Activated B cell treated with CpG ODN at 0.5 μM for 24 hours (primary cell): ENCODE results near the gene MBOAT7. TPM values are rescaled to one million over a fixed set of nuclear protein-coding genes. Genes with fewer than 3 reads are reported as not detected.
"Not testable (repeated sequence)": the region's sequence is repeated elsewhere in the genome, so short reads cannot be mapped to it uniquely, and the experiment has no call there.

Source experiments
- ATAC-seq: fragments of 200-7000 bp; cut with Tn5 transposase; one replicate; pipeline ENCODE4 v1.10.0; 2021; ENCODE audit warnings: low read depth, mild to moderate bottlenecking, moderate library complexity
- CTCF ChIA-PET: fragments of 350-600 bp; sonication (Branson Sonifier 250); formaldehyde crosslinking; loops from one replicate; lab custom pipeline; 2021; ENCODE audit warnings: antibody characterized with exemption; lab: Charles Lee
- POLR2A ChIA-PET: fragments of 350-600 bp; sonication (Branson Sonifier 250); formaldehyde crosslinking; loops from one replicate; lab custom pipeline; 2021; ENCODE audit warnings: antibody characterized with exemption; lab: Charles Lee
- DNase-seq: peaks from one replicate; pipeline ENCODE4 v3.0.0; 2022
- H3K27ac Mint-ChIP-seq: one replicate; pipeline ENCODE4 v1.8.0; 2020; ENCODE audit warnings: mixed read lengths
- H3K27me3 Mint-ChIP-seq: one replicate; pipeline ENCODE4 v1.8.0; 2021; ENCODE audit warnings: mixed read lengths
- H3K36me3 Mint-ChIP-seq: one replicate; pipeline ENCODE4 v1.8.0; 2021; ENCODE audit warnings: low read depth, mixed read lengths
- H3K4me1 Mint-ChIP-seq: one replicate; pipeline ENCODE4 v1.8.0; 2021; ENCODE audit warnings: mixed read lengths
- H3K4me3 Mint-ChIP-seq: one replicate; pipeline ENCODE4 v1.8.0; 2020; ENCODE audit warnings: mild to moderate bottlenecking, mixed read lengths
- H3K9me3 Mint-ChIP-seq: one replicate; pipeline ENCODE4 v1.8.0; 2020; ENCODE audit warnings: mixed read lengths
- intact Hi-C: fragments of 100-400 bp; cut with micrococcal nuclease; formaldehyde crosslinking; loops from one replicate; pipeline ENCODE4 v1.15.1; 2024
- total RNA-seq: library from RNA; stranded (reverse); gene quantifications from 2 replicates; pipeline ENCODE4 v1.2.3, GENCODE V29; 2022
- TF ChIP-seq, protein P1 (sequence below): fragments of 200-600 bp; IDR thresholded peaks from one replicate; pipeline ENCODE4 v1.8.0; 2022; ENCODE audit warnings: antibody characterized with exemption, mild to moderate bottlenecking

MBOAT7 gene
- total RNA-seq, 1 donor from 2014 or later = 21.4 TPM

DNA sequence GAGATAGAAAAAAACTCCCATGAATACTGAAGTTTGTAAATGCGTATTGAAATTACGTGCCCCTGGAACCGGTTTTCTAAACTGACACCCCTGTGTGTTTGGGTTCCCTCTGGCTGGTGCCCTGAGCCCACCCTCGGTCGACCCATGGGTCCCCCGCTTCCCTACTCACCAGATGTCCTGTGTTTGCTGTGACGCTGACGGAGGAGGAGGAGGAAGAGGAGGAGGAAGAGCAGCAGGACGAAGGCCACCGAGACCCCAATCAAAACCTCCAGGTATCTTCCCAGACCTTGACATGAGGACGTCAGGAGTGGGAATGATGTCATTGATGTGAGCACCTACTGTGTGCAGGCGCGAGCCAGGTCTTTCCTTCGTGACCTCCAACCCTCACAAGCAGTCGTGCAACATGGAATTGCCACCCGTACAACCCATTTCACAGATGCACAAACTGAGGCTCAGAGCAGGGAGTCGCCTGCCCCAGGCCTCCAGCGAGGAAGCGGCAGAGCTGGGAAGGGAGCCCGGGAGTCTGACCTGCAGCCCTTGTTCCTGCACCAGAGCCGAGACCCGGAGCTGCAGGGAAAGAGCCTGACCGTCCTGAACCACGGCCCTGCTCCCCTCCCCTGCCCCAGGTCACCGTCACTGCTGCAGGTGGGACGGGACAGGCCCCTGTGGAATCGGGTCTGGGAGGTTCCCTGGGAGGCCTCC, 29.7 kb upstream of the MBOAT7 start:
- Mint-ChIP-seq H3K9me3 (no peaks in the 10 kb centered on the region), H3K27ac (no peak overlapping the region), H3K4me1 (peaks cover 2% of the 10 kb centered on the region), H3K27me3 (peaks cover 12% of the 10 kb centered on the region), H3K4me3 (no peak overlapping the region), H3K36me3 (peaks cover 12% of the 10 kb centered on the region)
- ChIA-PET POLR2A (no interaction called here), CTCF (no interaction called here)
- TF ChIP-seq, protein P1, sequence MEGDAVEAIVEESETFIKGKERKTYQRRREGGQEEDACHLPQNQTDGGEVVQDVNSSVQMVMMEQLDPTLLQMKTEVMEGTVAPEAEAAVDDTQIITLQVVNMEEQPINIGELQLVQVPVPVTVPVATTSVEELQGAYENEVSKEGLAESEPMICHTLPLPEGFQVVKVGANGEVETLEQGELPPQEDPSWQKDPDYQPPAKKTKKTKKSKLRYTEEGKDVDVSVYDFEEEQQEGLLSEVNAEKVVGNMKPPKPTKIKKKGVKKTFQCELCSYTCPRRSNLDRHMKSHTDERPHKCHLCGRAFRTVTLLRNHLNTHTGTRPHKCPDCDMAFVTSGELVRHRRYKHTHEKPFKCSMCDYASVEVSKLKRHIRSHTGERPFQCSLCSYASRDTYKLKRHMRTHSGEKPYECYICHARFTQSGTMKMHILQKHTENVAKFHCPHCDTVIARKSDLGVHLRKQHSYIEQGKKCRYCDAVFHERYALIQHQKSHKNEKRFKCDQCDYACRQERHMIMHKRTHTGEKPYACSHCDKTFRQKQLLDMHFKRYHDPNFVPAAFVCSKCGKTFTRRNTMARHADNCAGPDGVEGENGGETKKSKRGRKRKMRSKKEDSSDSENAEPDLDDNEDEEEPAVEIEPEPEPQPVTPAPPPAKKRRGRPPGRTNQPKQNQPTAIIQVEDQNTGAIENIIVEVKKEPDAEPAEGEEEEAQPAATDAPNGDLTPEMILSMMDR = no peak
- intact Hi-C loops = loop anchor here (5.0 kb wide), 1 partner anchor 448 kb away; no protein-coding TSS in a partner anchor
- ATAC-seq = no peak
- no peak for DNase-seq

DNA sequence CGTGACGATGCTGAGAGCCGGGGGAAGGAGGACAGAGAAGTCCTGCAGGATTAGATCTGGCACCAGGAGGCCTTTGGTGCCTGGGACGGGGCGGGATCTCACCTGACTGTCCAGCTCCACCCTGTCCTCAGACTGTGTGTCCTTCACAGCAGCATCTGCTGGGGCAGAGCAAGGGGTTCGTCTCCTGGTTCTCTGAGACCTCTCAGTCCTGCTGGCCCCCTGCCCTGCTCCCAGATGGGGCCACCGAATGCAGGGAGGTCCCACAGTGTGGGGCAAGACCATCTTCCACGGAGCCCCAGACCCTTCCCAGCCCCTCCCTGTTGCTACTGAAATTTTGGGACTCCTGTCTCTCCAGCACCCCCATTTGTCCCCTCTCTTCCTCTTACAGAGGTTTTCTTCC, 28.9 kb upstream of the MBOAT7 start:
- H3K4me1 Mint-ChIP-seq = peaks cover 2% of the 10 kb centered on the region
- ATAC-seq (no peak), DNase-seq (no peak)
- CTCF ChIA-PET = no interaction called here
- intact Hi-C loops = loop anchor here (5.0 kb wide), 1 partner anchor 449 kb away; no protein-coding TSS in a partner anchor
- peaks cover 4% of the 10 kb centered on the region for H3K27me3 Mint-ChIP-seq
- no peak overlapping the region for H3K27ac Mint-ChIP-seq
- POLR2A ChIA-PET = no interaction called here
- H3K4me3 Mint-ChIP-seq = no peak overlapping the region
- TF ChIP-seq, protein P1 = no peak
- H3K9me3 Mint-ChIP-seq = no peaks in the 10 kb centered on the region
- H3K36me3 Mint-ChIP-seq = peaks cover 12% of the 10 kb centered on the region

DNA sequence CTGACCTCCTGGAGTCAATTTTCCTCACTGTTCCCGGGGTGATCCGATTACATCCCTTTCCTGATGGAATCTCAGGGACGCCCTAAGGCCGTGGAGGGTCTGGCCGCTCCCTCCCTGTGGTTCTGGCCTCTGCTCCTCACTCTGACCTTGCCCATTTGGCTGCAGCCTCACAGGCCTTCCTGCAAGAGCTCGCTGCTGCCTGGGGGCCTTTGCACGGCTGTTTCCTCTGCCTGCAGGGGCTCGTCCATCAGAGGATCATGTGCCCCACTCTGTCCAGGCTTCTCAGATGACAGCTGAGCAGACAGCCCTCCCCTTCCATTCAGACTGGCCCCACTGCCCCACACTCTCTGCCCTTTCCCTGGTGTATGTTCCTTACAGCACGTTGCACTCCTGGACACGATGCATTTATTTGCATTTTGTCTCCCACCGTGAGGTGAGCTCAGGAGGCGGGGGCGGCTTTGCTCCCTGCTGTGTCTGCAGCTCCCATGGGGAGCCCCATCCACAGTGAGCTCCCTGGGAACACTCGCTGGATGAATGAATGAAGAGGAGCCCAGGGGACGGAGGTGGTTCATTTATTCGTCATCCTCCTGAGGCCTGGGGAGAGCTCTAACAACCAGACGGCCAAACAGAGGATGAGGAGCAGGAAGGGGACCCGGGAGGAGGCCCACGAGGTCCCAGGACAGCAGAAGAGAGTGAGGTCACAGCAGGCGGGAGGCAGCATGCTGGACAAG, 28.3 kb upstream of the MBOAT7 start:
- H3K27ac Mint-ChIP-seq, H3K9me3 Mint-ChIP-seq, ATAC-seq, CTCF ChIA-PET, H3K4me3 Mint-ChIP-seq, POLR2A ChIA-PET, DNase-seq, H3K27me3 Mint-ChIP-seq, H3K4me1 Mint-ChIP-seq: not testable (repeated sequence)
- peaks cover 12% of the 10 kb centered on the region for H3K36me3 Mint-ChIP-seq
- intact Hi-C loops = loop anchor here (5.0 kb wide), 1 partner anchor 450 kb away; no protein-coding TSS in a partner anchor

DNA sequence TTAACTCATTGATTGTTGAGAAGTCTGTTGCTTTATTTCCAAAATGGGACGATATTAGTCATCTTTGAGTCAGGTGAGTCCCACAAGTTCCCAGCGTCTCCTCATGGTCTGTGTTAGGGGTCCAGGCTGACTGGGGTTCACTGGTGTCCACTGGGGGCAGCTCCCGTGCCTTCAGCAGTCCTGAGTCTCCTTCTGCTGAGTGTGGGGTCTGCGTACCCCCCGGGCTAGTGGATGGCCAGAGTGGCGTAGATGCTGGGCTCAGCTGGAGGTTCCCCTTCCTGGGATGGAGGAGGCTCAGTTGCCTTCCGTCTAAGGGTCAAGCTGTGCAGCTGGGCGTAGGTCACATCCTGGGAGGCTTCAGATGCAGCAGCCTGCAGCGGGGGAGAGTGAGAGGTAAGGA, 27.5 kb upstream of the MBOAT7 start:
- no peak overlapping the region for H3K27ac Mint-ChIP-seq
- H3K27me3 Mint-ChIP-seq = peaks cover 2% of the 10 kb centered on the region
- DNase-seq (no peak), ATAC-seq (no peak)
- no peak overlapping the region for H3K4me3 Mint-ChIP-seq
- no peaks in the 10 kb centered on the region for H3K4me1 Mint-ChIP-seq
- peaks cover 13% of the 10 kb centered on the region for H3K36me3 Mint-ChIP-seq
- POLR2A ChIA-PET = interaction anchor here (0.6 kb wide), 1 partner anchor 9 kb away, joined by 4 read pairs; no protein-coding TSS in a partner anchor
- intact Hi-C loops = loop anchor here (5.0 kb wide), 1 partner anchor 450 kb away; no protein-coding TSS in a partner anchor
- no peaks in the 10 kb centered on the region for H3K9me3 Mint-ChIP-seq
- CTCF ChIA-PET = no interaction called here
- TF ChIP-seq, protein P1 = no peak

DNA sequence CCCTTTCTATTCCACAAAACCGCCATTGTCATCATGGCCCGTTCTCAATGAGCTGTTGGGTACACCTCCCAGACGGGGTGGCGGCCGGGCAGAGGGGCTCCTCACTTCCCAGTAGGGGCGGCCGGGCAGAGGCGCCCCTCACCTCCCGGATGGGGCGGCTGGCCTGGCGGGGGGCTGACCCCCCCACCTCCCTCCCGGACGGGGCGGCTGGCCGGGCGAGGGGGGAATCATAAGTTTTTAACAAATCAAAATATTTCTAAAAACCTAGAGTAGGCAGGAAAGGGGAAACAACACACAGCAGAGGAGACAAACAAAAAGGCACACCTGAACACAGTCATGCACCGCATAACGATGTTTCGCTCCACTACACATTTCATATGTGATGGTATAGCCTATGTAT, 25.4 kb upstream of the MBOAT7 start:
- H3K27me3 Mint-ChIP-seq, CTCF ChIA-PET, H3K9me3 Mint-ChIP-seq, ATAC-seq, H3K4me3 Mint-ChIP-seq, H3K27ac Mint-ChIP-seq, POLR2A ChIA-PET, DNase-seq: not testable (repeated sequence)
- peaks cover 28% of the 10 kb centered on the region for H3K36me3 Mint-ChIP-seq
- intact Hi-C loops = loop anchor here (5.0 kb wide), 1 partner anchor 453 kb away; no protein-coding TSS in a partner anchor
- H3K4me1 Mint-ChIP-seq = peaks cover 16% of the 10 kb centered on the region

DNA sequence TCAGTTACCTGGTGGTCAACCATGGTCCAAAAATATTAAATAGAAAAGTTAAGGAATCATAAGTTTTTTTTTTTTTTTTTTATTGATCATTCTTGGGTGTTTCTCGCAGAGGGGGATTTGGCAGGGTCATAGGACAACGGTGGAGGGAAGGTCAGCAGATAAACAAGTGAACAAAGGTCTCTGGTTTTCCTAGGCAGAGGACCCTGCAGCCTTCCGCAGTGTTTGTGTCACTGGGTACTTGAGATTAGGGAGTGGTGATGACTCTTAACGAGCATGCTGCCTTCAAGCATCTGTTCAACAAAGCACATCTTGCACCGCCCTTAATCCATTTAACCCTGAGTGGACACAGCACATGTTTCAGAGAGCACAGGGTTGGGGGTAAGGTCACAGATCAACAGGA, 24.8 kb upstream of the MBOAT7 start:
- ATAC-seq, H3K4me3 Mint-ChIP-seq, DNase-seq, intact Hi-C loops, POLR2A ChIA-PET, H3K9me3 Mint-ChIP-seq, H3K27ac Mint-ChIP-seq, CTCF ChIA-PET, H3K27me3 Mint-ChIP-seq: not testable (repeated sequence)
- peaks cover 21% of the 10 kb centered on the region for H3K4me1 Mint-ChIP-seq
- peaks cover 31% of the 10 kb centered on the region for H3K36me3 Mint-ChIP-seq
